GM19397 (cell line): ENCODE measurements around the gene ZNF343.
"Not testable (repeated sequence)": the region's sequence is repeated elsewhere in the genome, so short reads cannot be mapped to it uniquely, and the experiment has no call there.

ENCODE experiments used
- ATAC-seq: cut with Tn5 transposase; IDR thresholded peaks from one replicate; pipeline ENCODE4 v1.9.1; 2021; ENCODE audit warnings: mild to moderate bottlenecking, moderate library complexity; ENCODE audit not compliant: unreplicated experiment

ZNF343 gene

DNA sequence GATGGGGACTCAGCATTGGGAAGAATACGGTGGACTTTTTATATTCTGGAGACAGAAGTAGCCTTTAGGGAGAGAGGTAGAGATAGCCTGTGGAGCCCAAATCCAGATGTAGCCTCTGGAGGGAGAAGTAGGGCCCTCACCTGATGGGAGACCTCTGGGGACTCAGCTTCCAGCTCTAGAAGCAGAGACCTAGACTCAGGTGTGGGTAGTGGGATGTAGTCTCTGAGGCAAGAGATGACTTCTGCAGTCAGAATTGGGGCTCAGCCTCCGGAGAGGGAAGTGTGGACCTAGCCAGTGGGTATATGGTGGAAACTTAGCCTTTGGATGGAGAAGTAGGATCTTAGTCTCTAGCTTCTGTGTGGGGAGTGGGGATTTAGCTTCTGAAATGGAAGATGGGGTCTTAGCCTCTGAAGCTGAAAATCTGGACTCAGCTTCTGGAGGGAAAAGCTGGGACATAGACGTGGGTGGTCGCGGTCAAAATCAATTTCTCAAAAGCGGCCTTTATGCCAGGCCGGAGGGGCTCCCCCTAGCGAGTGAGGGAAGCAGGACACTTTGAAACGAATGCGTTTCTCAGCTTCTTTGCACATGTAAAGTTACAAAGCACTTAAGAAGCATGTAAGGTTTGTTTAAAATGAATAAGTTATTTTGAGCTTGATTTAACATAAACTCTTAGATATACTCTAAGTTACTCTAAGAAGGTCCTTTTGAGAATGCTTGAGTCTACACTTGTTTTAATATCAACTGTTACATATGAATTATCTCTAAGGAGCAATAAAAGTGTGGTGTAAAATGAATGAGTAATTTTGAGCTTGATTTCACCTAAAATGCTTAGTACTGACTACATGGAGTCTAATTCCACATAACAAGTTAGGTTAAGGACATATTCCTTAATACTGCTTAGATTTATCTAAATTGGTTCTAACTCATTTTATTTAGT is 12.9 kb upstream of the ZNF343 start:
- no peak for ATAC-seq

DNA sequence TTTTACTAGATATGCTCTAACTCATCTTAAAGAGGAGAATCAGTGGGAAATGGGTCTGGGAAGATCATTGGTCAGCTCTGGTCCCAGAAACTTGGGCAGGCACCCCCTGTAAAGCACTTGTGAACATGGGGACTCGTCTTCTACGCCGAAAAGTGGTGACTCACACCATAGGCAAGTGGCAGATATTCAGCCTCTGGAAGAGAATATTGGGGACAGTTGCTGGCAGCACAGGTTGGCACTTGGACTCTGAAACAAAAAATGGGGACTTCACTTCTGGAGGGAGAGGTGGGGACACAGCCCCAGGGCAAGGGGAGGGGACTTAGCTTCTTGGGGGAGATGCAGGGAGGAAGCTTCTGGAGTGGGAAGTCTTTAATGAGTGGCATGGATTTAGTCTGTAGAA is 11.9 kb upstream of the ZNF343 start:
- no peak for ATAC-seq

DNA sequence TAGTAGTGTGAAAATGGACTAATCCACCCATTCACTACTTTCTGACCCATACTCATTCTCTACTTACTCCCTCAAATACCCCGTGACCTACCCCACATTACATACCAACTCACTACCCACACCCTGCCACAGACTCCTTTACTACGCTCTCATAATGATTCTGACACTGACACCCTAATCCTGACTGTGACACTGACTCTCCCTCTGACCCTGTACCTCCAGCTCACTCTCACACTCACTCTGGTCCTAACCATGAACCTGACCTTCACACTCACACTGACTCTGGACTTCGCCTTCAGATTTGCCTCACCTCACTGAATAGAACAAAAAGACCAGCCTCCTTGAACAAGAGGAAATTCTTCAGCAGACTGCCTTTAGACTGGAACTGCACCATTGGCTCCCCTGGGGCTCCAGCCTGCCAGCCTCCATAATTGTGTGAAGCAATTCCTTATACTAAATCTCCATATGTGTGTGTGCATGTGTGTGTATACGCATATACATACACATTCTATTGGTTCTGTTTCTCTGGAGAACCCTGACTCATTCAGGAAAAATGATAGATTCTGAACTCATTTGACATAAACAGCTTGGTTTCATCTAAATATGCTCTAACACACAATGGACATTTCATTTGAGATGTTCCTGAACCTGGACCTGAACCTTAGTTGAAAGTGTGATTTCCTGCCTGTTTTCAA is 10.5 kb upstream of the ZNF343 start:
- no peak for ATAC-seq

DNA sequence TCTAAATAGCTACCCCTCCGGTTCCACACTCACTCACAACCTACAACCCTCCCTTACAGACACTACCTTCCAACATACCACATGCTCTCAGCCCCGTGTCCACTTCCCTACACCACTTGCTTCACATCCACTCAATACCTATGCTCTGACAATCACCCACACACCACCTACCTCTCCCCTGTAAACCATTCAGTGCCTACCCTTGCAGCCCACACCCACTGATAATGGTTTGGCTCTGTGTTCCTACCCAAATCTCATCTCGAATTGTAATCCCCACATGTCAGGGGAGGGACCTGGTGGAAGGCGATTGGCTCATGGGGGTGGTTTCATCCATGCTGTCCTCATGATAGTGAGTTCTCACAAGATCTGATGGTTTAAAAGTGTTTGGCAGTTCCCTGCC is 9.8 kb upstream of the ZNF343 start:
- no peak for ATAC-seq

DNA sequence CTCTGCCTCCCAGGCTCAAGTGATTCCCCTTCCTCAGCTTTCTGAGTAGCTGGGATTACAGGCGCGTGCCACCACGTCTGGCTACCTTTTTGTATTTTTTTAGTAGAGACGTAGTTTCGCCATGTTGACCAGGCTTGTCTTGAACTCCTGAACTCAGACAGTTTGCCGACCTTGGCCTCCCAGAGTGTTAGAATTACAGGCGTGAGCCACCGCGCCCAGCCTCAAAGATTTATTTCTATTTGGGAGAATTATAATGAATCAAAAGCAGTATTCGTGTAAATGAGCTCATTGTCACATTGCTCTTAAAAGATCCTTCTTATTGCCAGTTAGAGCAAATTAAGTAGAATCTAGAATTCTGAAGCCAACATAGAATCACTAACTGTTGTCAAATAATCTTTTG is 9.4 kb upstream of the ZNF343 start:
- ATAC-seq, result no peak

DNA sequence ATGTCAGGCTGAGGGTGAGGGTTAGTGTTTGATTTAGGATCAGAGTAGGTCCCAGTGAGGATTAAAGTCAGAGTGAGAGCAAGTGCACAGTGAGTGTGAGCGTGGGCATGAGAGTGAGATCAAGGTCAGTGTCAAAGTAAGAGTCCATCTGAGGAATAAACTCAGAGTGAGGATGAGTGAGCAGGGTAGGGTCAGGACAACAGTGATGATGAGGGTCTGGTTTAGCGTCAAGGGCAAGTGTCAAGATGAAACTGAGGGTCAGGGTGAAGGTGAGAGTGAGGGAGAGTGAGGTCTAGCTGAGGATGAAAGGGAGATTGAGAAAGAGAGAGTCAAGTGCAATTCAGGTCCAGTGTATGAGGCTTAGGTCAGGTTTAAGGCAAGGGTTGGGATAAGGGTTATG is 7.7 kb upstream of the ZNF343 start:
- no peak for ATAC-seq

DNA sequence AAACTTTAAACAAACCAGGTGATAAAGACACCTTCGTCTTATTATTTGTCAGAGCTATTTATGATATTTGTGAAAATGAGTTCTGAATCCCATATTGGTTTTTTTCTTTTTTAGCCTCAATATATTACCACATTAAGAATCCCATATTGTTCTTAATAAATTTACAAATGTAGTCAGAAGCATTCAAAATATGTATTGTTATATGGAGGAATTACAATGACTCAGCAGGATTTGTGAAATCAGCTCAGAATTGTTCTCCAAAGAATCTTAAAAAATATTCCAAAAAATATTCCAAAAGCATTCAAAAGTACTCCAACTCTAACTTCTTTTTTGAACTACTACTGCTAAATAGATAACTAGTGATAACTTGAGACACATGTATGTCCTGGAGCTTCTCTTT is 6.5 kb upstream of the ZNF343 start:
- no peak for ATAC-seq

DNA sequence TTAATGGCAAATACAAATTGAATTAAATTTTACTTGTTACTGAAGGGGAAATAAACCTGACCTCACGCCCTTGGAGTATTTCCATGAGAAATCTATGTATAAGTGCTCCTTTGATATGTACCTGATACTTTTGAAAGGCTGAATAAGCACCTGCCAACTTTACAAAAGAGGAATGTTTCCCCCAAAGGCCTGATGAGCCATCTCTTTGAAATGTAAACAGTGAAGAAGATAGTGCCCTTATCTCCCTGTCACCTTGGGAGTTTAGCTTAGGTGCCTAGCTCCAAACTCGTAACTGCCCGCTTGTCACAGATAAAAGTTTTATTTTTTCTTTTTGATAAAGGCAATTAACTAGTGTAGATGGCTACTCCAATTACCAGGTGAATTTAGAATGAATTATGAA is 1.1 kb upstream of the ZNF343 start:
- no peak for ATAC-seq

DNA sequence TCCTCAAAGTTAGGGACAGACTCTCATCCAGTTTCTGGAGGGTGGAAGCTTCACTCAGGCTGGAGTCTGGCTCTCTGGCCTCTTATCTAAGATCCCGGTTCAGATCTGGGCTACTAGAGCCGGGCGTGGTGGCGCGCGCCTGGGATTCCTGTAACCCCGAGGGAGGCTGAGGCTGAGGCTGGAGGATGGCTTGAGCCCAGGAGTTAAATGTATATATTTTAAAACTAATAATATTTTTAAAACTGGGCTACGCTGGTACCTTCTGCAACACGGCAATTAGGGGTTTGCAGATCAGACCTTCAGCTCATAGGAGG is 710 bp upstream of the ZNF343 start:
- no peak for ATAC-seq

DNA sequence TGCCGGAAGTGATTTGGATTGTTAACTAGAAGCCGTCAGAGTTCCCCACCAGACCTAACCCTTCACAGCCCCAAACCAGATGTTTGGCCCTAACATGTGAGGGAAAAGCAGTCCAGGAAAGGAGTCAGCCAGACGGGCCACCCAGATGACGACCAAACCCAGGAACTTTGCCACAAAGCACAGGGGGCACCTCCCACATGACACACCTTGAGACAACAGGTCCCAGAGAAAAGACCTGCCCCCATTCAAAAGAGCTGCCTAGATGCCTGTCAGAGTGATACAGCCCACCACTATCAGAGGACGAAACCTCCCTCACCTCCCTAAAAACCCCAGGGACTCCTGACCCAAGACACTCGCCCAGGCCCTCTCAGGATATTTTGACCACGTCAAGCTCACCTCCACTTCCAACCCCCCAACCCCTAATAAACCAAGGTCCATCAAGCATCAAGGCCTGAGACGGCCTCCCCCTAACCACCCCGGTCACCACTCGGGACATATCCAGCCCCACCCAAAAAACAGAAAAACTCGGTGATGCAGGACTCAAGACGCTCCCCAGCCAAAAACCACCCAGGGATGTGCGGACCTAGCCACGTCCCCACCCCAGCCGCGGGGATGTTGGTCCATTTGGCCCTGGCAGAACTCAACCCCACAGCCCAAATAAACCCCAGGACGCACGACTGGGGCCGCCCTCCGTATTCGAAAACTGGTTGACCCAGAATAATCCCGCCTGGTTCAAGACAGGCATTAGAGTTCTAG is 662 bp downstream of the ZNF343 start:
- no peak for ATAC-seq

DNA sequence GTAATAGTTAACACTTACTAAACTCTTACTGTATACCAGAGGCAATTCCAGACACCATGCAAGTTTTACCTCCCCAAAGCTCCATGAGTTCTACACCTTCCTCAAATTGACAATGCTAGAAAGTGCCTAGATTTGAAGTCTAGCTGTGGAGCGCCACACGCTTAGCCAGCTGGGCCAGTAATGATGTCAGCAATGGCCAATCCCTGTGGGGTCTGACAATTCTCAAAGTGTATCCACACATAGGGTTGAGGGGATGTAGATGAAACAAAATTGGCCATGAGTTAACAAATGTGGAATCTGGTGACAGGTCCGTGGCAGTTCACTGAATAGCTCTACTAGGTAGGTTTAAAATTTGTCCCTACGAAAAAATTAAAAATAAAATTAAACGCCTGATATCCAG is 1.3 kb downstream of the ZNF343 start:
- no peak for ATAC-seq

DNA sequence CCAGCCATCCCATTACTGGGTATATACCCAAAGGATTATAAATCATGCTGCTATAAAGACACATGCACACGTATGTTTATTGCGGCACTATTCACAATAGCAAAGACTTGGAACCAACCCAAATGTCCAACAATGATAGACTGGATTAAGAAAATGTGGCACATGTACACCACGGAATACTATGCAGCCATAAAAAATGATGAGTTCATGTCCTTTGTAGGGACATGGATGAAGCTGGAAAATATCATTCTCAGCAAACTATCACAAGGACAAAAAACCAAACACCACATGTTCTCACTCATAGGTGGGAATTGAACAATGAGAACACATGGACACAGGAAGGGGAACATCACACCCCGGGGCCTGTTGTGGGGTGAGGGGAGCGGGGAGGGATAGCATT is 2.3 kb downstream of the ZNF343 start:
- not testable (repeated sequence) for ATAC-seq

DNA sequence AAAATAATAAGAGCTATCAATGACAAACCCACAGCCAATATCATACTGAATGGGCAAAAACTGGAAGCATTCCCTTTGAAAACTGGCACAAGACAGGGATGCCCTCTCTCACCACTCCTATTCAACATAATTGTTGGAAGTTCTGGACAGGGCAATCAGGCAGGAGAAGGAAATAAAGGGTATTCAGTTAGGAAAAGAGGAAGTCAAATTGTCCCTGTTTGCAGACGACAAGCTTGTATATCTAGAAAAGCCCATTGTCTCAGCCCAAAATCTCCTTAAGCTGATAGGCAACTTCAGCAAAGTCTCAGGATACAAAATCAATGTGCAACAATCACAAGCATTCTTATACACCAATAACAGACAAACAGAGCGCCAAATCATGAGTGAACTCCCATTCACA is 3.9 kb downstream of the ZNF343 start:
- ATAC-seq, result not testable (repeated sequence)

DNA sequence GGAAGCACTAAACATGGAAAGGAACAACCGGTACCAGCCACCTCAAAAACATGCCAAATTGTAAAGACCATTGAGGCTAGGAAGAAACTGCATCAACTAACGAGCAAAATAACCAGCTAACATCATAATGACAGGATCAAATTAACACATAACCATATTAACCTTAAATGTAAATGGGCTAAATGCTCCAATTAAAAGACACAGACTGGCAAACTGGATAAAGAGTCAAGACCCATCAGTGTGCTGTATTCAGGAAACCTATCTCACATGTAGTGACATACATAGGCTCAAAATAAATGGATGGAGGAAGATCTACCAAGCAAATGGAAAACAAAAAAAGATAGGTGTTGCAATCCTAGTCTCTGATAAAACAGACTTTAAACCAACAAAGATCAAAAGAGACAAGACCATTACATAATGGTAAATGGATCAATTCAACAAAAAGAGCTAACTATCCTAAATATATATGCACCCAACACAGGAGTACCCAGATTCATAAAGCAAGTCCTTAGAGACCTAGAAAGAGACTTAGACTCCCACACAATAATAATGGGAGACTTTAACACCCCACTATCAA is 5.8 kb downstream of the ZNF343 start:
- ATAC-seq, result not testable (repeated sequence)

DNA sequence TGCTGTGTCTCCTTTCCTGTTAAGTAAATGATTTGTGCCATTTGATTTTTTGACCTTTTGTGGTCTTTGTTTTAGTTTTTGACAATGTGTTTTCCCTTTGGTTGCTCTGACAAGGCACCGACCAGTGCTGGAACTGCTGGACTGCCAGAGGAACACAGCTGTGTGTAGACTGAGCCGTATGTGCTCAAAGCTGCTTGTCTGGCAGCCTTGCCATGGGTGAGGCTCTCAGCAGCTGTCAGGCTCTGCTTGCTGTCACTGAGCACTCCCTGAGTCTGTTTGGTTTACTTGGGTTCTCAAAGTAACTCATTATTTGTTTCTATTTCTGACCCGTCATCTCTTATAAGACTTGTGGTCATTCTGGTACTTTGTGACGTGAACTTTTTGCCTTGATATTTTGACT is 23.1 kb downstream of the ZNF343 start:
- ATAC-seq, result no peak

DNA sequence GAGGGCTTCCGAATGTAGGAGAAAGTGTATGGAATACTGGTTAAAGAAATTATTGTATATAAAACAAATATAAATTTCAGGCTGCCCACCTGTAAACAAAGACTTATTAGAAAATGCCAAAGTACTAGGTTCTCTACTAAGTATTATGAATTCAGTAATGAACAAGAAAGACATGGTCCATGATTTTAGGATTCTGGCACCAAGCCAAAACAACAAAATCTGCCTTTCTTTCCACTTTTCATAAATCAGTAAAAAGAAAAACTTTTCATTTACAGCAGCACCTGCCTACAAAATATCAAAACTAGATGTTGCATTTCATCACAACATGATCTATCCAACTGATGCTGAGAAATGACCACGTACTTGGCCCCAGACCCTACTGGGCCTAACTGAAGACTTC is 23.6 kb downstream of the ZNF343 start:
- ATAC-seq, result no peak

DNA sequence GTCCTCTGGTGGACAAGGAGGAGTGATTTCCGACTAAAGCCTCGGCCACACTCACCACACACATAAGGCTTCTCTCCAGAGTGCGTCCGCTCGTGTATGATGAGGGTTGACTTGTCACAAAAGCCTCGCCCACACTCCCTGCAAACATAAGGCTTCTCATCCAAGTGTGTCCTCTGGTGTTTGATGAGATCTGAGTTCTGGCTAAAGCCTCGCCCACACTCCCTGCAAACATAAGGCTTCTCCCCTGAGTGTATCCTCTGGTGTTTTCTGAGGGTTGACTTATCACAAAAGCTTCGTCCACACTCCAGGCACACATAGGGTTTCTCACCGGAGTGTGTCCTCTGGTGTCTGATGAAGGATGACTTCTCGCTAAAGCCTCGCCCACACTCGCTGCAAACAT is 25.2 kb downstream of the ZNF343 start:
- ATAC-seq, result no peak

DNA sequence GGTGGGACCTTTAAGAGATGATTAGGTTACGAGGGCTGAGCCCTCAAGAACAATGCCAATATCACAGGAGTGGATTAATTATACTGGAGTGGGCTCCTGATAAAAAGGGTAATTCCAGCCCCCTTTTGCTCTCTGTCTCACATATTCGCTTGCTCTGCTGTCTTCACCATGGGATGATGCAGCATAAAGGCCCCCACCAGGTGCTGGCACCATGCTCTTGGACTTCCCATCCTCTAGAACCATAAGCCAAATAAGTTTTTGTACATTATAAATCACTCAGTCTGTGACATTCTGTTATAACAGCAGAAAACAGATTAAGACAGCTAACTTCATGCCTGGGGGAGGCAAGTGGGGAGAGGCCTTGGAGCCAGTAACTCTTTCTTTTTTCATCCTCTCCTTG is 28.3 kb downstream of the ZNF343 start:
- no peak for ATAC-seq

DNA sequence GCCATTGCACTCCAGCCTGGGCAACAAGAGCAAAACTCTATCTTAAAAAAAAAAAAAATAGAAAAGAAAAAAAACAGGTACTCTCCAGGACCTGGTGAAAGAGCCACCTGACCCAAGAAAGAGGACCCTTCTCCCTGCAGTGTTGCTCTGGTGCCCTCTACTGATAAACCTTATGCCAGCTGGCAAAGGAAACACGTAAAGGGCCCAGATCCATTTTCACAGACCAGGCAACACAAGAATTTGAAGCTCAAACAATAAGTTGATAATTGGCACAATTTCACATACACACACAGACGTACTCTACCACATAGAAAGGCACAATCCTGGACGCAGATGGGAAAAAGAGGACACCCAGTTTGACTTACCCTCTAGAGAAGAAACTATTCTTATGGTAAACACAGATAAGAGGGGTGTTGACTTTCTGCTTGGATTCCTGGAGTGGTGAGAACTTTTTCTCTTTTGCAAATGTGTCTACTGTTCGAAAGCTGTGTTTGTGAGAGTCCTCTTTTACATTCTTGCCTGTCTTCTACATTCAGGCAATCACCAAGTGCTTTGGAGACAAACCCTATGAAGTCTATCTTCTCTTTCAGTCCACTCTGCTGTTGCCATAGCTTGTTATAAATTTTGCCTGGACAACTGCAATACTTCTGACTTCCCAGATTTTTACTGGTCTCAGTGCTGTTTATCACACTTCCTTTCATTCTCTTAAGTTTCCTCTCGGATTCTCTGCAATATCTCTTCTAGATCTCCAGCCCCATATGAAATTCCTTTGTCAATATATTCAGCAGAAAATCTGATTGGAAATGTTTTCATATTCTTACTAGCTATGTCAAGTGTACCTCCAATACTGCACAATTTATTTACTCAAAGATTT is 31.7 kb downstream of the ZNF343 start:
- no peak for ATAC-seq
